ENCODE data around the gene CST1. TPM values are rescaled to one million over a fixed set of nuclear protein-coding genes. Genes with fewer than 3 reads are reported as not detected.

Gene CST1
- total RNA-seq, 1 donor from 2014 or later: not detected

- no peak for DNase-seq
Observed at GRCh38 chr20:23702021-23702420, 48.7 kb downstream of the CST1 start.

GRCh38 chr20:23700931-23701330 lies 49.8 kb downstream of the CST1 start:
- DNase-seq: no peak

GRCh38 chr20:23697947-23698346 lies 52.8 kb downstream of the CST1 start:
- no peak for DNase-seq

Small RNAs within 50 kb of the gene (small RNA-seq; reads per million reads assigned to genes)
- not detected for gene CST2P1 (ENCODE audit: low replicate concordance)

Other genes starting within 250 kb of the CST1 start
- not detected for gene CST9L, start 182.5 kb downstream of the CST1 start, total RNA-seq
- gene CST9, start 145.0 kb downstream of the CST1 start, total RNA-seq: not detected
- 229 TPM for gene CST3, start 113.0 kb downstream of the CST1 start, total RNA-seq
- not detected for gene CST4, start 61.9 kb downstream of the CST1 start, total RNA-seq
- gene CST2, start 75.8 kb upstream of the CST1 start, total RNA-seq: not detected
- not detected for gene CST5, start 128.8 kb upstream of the CST1 start, total RNA-seq
- gene GGTLC1, start 237.8 kb upstream of the CST1 start, total RNA-seq: not detected